Testis (tissue), 2 donors: ENCODE data around the gene UTP3.

Experiments used
- POLR2A ChIP-seq: fragments of 450-650 bp; IDR thresholded peaks from one replicate; pipeline ENCODE4 v1.6.1; 2017; ENCODE audit warnings: antibody characterized with exemption, mild to moderate bottlenecking, moderate library complexity
- TF ChIP-seq, protein P1 (sequence below), 3 experiments: fragments of 450-650 bp in 2 of 3; fragments of 200-600 bp in 1 of 3; sonication (generic) in 1 of 3; IDR thresholded peaks; one replicate each; pipeline ENCODE4 v1.5.1; 2016 to 2019; ENCODE audit warnings: antibody characterized with exemption in 3 of 3, mild to moderate bottlenecking in 2 of 3, moderate library complexity in 1 of 3

DNA sequence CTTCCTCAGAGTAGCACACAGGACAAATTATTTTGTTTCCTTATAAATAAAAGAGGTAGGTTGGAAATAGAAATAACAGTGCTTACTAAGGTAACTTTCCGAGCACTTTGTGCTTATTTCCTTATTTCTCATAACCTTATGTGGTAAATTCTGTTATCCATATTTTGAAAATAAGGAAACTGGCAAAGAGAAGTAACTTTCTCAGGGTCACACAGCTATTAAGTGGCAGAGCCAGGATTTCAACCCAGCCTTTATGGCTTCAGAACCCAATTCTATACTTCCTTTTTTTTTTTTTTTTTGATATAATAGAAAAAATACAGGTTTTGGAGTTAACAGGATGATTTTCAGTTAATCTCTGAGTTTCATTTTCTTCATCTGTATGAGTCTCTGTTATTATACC lies 3.3 kb downstream of the UTP3 start:
- TF ChIP-seq POLR2A, result no peak
- TF ChIP-seq, protein P1, sequence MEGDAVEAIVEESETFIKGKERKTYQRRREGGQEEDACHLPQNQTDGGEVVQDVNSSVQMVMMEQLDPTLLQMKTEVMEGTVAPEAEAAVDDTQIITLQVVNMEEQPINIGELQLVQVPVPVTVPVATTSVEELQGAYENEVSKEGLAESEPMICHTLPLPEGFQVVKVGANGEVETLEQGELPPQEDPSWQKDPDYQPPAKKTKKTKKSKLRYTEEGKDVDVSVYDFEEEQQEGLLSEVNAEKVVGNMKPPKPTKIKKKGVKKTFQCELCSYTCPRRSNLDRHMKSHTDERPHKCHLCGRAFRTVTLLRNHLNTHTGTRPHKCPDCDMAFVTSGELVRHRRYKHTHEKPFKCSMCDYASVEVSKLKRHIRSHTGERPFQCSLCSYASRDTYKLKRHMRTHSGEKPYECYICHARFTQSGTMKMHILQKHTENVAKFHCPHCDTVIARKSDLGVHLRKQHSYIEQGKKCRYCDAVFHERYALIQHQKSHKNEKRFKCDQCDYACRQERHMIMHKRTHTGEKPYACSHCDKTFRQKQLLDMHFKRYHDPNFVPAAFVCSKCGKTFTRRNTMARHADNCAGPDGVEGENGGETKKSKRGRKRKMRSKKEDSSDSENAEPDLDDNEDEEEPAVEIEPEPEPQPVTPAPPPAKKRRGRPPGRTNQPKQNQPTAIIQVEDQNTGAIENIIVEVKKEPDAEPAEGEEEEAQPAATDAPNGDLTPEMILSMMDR (IDR thresholded peaks at IDR 0.05), result no peak
